HG03280 (cell line): ENCODE data around the gene MAP3K6.

Experiments used
- ATAC-seq: cut with Tn5 transposase; IDR thresholded peaks from one replicate; pipeline ENCODE4 v1.9.1; 2021; ENCODE audit warnings: mild to moderate bottlenecking, moderate library complexity; ENCODE audit not compliant: unreplicated experiment

MAP3K6 gene

GRCh38 chr1:27356619-27357280 is 10.0 kb downstream of the MAP3K6 start:
- no peak for ATAC-seq

DNA sequence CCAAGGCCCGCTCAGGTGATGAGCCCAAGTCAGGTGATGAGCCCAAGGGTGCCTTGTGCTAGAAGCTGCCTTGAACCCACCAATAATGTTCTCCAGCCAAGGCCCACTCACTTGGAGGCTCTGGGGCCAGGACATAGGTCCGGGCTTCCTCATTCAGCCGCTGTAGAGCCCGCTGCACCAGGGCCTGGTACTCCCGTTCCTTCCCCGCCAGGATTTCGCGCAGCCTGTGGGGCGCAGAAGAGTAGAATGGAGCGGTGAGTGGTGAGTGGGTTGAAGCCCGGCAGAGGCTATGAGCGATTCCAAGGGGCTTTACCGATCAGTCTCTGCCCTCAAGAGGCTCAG is 10.5 kb downstream of the MAP3K6 start:
- ATAC-seq, result no peak

DNA sequence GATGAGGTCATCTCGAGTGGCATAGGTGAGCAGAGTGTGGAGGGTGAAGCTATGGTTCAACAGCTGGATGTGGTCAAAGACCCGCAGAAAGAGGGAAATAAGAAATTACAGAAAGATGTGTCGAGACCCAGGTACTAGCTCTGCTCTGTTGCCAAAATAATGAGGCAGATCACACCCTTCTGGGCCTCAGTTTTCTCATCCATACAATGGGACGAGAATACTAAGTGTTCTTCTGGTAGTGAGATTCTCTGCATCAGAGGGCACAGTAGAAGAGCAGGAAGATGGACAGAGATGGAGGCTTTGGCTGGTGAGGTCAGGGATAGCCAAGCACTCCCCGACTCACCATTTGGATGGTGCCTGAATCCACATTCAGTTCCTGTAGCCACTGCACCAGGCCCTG is 11.1 kb downstream of the MAP3K6 start:
- no peak for ATAC-seq

DNA sequence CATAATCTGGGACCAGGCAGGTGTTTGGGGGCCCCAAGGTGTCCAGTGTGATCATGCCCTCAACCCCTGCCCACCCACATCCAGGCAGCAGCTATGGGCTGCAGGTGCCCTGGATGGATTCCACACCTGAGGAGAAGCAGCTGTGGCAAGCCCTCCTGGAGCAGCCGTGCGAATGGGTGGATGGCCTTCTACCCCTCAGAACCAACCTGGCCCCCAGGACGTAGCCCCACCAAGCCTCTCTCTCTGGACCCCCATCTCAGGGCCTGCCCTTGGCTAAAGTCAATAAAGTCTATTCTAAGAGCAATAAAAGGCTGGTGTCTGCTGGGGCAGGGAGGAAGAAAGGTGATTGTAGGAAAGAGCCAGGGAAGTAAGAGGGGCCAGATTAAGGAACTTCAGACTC is 13.1 kb downstream of the MAP3K6 start:
- no peak for ATAC-seq

DNA sequence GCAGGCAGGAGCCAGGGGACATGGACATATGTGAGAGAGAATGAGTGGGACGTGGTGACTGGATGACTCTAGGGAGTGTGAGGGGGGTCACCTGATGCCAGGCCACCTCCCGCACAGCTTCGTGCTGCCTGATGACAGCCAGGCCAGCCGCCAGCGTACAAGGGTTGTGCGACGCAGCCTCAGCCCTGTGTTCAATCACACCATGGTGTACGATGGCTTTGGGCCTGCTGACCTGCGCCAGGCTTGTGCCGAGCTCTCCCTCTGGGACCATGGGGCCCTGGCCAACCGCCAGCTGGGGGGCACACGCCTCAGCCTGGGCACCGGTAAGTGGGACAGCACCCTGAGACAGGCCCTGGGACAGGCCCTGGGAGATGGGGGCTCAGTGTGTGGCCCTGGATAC is 13.6 kb downstream of the MAP3K6 start:
- no peak for ATAC-seq

GRCh38 chr1:27351541-27352107 is 15.1 kb downstream of the MAP3K6 start:
- no peak for ATAC-seq

DNA sequence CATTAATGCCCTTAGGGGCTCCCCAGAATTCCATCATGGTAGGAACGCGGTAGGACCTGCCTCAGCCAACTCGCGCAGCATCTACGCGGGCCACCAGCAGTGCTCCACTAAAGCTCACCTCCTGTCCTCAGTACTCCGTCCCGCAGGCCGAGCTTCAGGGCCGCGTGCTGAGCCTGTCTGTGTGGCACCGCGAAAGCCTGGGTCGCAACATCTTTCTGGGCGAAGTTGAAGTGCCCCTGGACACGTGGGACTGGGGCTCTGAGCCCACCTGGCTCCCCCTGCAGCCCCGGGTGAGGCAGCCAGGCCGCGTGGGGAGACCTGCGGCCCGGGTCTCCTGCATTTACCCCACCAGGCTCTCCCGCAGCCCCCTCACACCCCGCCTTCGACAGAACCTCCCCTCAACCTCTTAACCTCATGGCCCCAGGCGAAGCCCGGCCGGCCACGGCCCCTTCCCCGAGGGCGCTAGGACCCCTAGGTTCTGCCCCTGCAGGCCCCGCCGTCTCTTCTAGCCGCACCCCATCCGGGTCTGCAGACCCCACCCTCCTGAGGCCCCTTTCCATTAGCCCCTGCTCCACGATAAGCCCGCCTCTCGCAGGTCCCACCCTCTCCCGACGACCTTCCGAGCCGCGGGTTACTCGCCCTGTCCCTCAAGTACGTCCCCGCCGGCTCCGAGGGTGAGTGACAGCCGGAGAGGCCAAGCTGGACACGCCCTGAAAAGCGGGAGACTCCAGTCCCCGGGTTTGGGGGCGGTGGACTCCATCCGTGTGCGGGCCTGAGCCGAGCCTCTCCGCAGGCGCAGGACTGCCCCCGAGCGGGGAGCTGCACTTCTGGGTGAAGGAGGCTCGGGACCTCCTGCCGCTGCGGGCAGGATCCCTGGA is 15.9 kb downstream of the MAP3K6 start:
- ATAC-seq, result no peak

DNA sequence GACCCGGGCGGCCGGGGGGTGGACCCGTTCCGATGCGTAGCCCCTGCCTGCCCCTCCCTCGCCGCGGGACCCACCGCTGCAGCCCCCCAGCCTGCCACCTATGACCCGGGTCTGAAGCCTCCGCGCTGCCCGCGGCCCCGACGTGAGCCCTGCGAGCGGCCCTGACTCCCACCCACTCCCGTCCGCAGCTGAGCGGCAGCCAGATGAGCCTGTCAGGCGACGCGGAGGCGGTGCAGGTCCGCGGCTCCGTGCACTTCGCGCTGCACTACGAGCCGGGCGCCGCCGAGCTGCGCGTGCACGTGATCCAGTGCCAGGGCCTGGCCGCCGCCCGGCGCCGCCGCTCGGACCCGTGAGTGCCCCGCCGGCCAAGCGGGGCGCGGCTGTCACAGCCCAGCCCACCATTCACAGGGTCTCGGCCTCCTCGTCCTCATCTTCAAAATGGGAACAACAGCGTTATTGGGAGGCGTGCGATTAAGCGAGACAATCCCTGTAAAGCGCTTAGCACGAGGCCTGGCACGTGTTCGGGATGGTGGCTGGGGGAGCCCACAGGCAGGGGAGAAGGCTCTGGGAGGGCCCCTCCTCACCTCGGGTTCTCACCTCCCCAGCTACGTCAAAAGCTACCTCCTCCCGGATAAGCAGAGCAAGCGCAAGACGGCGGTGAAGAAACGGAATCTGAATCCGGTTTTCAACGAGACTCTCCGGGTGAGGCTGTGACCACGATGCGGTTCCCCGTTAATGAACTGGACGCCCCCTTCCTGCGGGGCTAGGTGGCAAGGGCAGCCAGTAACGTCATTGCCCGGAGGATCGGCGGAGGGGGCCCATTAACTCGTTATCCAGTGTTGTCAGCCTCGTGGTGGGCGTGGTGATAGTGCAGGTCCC is 16.7 kb downstream of the MAP3K6 start:
- no peak for ATAC-seq

- no peak for ATAC-seq
These were observed 17.6 kb downstream of the MAP3K6 start for GRCh38 chr1:27348861-27349783.

GRCh38 chr1:27346991-27347624 is 19.7 kb downstream of the MAP3K6 start:
- no peak for ATAC-seq

GRCh38 chr1:27346357-27346756 is 20.4 kb downstream of the MAP3K6 start:
- no peak for ATAC-seq

GRCh38 chr1:27345272-27345671 is 21.5 kb downstream of the MAP3K6 start:
- ATAC-seq, result no peak

GRCh38 chr1:27343639-27344025 is 23.1 kb downstream of the MAP3K6 start:
- ATAC-seq, result no peak

DNA sequence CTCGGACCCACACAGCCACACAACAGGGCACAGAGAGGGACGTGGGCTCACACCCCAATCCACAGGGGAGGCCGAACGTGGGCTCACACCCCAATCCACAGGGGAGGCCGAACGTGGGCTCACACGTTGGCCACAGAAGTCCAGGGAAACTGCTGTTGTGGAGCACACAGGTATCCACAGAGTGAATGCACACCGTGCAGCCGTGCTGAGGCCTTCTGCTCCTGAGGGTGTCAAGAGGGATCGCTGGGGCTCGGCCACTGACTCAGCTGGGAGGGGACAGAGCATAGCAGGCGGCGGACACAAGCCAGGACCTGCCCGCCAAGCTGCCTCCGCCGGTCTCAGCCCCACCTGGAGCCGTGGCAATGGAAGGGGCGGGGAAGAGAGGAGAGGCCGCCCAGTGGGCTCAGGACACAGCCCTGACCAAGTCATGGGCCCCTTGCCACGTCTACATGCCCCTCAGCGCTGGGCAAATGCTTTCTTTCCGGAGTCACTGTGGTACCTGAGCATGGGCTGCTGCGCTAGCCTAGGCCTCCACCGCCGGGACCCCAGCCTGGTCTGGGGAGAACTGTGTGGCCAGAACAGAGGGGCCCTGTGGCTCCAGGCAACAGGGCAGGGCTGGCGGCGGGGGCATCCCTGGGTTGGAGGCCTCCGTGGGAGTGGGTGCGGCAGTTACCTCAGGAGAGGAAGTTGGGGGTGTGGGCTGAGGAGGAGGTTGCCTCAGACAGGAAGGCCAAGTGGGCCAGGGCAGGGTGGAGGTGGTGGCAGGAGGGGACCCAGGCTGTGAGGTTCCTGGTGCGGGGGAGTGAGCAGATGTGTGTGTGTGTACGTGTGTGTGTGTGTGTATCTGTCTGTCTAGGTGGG is 23.8 kb downstream of the MAP3K6 start:
- no peak for ATAC-seq

- no peak for ATAC-seq
These were observed 24.4 kb downstream of the MAP3K6 start for GRCh38 chr1:27342391-27342777.

GRCh38 chr1:27341525-27342252 is 25.1 kb downstream of the MAP3K6 start, which contains the start of gene SYTL1:
Gene SYTL1, plus strand, starts transcription at chr1:27342022. Its CDS starts 3,313 bp downstream, at chr1:27345335.
- ATAC-seq, result peak; percentile 67

GRCh38 chr1:27339213-27339612 is 27.5 kb downstream of the MAP3K6 start:
- no peak for ATAC-seq

DNA sequence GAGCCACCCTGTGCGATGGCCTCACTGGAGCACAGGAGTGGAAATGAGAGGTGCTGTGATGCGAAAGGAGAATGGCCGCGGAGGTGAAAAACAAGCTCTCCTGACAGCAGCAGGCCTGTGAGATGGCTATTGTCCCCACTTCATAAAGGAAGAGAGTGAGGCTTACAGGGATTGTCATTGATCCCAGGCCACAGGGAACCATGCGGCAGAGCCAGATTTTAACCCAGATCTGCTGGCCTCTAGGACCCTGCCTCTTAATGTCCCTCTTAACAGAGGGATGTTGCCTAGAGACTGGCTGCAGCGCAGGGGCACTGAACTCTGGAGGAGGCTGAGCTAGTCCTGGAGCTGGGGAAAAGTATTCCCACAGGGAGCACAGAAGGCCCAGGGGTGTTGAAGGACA is 28.0 kb downstream of the MAP3K6 start:
- ATAC-seq, result no peak
